BE2C (cell line): Measurements from ENCODE around the gene HMG20A.

Experiments
- DNase-seq: peaks from one replicate; pipeline ENCODE4 v3.0.0-alpha.2; 2020
- H3K27me3 ChIP-seq: fragments of 250-450 bp; sonication (Bioruptor Pico); 2 replicates; pipeline ENCODE4 v1.5.1; 2020; ENCODE audit warnings: mild to moderate bottlenecking
- H3K36me3 ChIP-seq: fragments of 250-450 bp; sonication (Bioruptor Pico); 2 replicates; pipeline ENCODE4 v1.5.1; 2020; ENCODE audit warnings: mild to moderate bottlenecking
- H3K4me1 ChIP-seq: fragments of 250-450 bp; sonication (Bioruptor Pico); 2 replicates; pipeline ENCODE4 v1.5.1; 2020
- H3K4me3 ChIP-seq: 2 replicates; pipeline ENCODE4 v1.5.1; 2011; ENCODE audit warnings: low read depth, low read length
- H3K9me3 ChIP-seq: fragments of 250-450 bp; sonication (Bioruptor Pico); 2 replicates; pipeline ENCODE4 v1.5.1; 2020
- TF ChIP-seq, protein P1 (sequence below): IDR thresholded peaks from 2 replicates; pipeline ENCODE4 v1.5.1; 2012; ENCODE audit warnings: mild to moderate bottlenecking, low read depth, low read length

The HMG20A gene

DNA sequence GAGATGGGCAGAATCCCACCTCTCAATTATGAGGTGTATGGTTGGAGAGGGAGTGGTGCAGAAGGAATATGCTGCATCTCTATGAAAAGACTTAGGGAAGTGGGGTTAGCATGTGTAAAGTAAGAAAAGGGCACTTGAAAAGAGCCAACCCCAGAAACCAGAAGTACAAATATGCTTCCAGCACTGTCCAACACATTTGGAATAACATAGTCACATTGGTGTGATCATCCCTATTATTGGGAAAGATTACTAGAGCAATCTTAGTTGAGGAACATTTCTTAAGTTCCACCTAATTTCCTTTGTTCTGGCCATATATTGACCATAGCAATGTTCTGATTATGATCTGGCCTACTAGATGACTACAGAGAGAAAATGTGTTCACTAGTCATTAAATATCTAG lies 34.3 kb downstream of the HMG20A start:
- H3K36me3 ChIP-seq: peaks cover 11% of the 10 kb centered on the region; the same call in 1 of the 2 replicates
- no peak overlapping the region for H3K4me3 ChIP-seq
- DNase-seq: no peak
- H3K27me3 ChIP-seq: no peaks in the 10 kb centered on the region
- peaks cover 16% of the 10 kb centered on the region for H3K4me1 ChIP-seq
- no peaks in the 10 kb centered on the region for H3K9me3 ChIP-seq
- TF ChIP-seq, protein P1, sequence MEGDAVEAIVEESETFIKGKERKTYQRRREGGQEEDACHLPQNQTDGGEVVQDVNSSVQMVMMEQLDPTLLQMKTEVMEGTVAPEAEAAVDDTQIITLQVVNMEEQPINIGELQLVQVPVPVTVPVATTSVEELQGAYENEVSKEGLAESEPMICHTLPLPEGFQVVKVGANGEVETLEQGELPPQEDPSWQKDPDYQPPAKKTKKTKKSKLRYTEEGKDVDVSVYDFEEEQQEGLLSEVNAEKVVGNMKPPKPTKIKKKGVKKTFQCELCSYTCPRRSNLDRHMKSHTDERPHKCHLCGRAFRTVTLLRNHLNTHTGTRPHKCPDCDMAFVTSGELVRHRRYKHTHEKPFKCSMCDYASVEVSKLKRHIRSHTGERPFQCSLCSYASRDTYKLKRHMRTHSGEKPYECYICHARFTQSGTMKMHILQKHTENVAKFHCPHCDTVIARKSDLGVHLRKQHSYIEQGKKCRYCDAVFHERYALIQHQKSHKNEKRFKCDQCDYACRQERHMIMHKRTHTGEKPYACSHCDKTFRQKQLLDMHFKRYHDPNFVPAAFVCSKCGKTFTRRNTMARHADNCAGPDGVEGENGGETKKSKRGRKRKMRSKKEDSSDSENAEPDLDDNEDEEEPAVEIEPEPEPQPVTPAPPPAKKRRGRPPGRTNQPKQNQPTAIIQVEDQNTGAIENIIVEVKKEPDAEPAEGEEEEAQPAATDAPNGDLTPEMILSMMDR: no peak

DNA sequence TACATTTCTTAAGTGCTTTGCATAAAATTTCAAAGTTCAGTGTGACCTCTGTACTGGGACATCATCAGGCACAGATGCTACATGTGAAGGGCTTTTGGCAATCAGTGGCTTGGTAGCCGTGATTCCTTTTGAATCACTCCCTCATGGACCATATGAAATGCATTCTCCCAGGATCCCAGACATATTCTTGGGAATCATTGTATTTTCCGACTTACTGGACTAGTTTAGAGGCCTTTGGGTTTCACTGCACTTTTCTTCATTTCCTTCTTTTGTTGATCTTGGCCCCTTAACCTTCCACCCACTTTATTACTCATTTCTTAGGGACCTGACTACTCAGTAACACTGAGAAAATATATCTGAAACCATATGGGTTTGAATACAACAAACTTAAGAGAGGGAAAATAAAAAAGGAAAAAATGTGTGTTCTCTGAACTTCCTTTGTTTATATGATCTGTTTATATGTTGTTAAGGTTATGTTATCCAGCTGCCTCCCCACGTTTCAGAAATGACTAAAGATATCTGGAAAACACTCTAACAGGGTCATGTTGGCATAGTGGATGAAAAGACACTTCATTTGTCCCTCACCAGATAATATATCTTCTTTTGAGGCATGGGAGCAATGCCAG lies 35.1 kb downstream of the HMG20A start:
- no peaks in the 10 kb centered on the region for H3K27me3 ChIP-seq
- no peaks in the 10 kb centered on the region for H3K9me3 ChIP-seq
- no peak for DNase-seq
- H3K4me3 ChIP-seq: no peak overlapping the region
- H3K36me3 ChIP-seq: peaks cover 13% of the 10 kb centered on the region; the same call in 1 of the 2 replicates
- TF ChIP-seq, protein P1: no peak
- peaks cover 16% of the 10 kb centered on the region for H3K4me1 ChIP-seq

DNA sequence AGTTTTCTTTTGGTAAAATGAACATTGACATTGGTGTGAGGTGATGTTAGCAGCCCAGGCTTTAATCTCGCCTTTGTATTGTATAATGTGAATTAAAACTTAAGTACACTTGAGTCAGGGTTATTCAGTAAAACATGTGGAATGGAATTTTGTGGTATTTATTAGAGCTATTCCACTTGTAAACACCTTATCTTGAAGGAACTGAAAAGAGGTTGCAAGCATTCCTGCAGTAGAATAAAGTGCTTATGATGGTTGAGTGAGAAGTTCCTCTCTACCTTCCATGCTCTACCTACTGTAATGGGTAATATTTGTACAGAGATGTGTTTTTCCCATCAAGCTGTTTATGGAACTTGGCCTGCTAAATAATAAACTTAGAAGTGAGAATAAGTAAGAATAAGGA lies 36.1 kb downstream of the HMG20A start:
- no peaks in the 10 kb centered on the region for H3K9me3 ChIP-seq
- no peak for DNase-seq
- no peak overlapping the region for H3K4me3 ChIP-seq
- H3K27me3 ChIP-seq: no peaks in the 10 kb centered on the region
- H3K36me3 ChIP-seq: peaks cover 13% of the 10 kb centered on the region; the same call in 1 of the 2 replicates
- TF ChIP-seq, protein P1: no peak
- H3K4me1 ChIP-seq: peaks cover 16% of the 10 kb centered on the region

DNA sequence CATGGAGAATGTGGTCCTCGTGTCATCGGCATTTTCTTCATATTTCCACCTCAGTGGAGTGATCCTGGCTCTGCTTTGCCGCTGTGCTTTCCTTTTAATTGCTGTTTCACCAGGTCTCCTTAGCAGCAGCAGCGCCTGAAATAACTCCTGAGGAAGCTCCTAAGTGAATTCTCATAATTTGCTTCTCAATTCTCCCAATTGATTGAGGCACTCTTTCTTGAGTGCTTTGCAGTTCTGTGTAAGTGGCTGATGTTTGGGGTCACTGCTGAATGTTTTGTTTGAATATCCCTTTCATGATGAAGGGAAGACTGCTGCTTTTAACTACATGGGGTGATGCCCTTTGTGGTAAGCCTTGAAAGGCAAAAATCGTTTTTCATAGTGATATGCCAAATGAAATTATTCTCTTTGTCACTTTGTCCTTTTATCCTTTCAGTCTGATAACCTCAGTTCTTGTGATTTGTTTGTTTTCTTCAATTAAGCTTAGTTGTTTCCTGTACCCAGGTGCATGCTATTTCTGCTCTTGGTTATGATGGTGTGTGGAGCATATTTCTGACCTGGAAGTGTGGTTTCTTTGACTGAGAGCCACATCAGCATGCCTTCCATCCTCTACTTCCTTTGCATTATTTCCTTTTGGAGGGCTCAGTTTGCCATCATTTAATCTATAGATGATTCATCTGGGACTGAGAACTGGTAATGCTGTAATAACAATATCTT lies 36.7 kb downstream of the HMG20A start:
- no peak overlapping the region for H3K4me3 ChIP-seq
- no peak for DNase-seq
- TF ChIP-seq, protein P1: no peak
- no peaks in the 10 kb centered on the region for H3K27me3 ChIP-seq
- H3K9me3 ChIP-seq: no peaks in the 10 kb centered on the region
- peaks cover 16% of the 10 kb centered on the region for H3K4me1 ChIP-seq
- peaks cover 13% of the 10 kb centered on the region; the same call in 1 of the 2 replicates for H3K36me3 ChIP-seq

DNA sequence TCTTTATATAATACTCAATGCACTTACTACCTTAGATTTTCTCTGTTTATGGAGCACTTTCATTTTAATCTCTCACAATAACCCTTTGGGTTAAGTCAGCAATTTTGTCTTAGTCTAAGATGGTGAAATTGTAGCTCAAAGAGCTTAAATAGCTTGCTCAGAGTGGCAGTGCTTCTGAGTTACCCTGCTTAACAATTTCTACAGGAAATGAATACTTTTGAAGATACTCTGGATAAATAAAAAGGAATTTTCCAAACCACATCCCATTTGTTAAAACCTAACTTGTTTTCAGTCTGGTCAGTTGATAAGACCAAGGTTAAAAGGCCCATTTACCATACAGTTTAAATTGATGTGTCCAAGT lies 37.2 kb downstream of the HMG20A start:
- TF ChIP-seq, protein P1: no peak
- DNase-seq: no peak
- no peaks in the 10 kb centered on the region for H3K27me3 ChIP-seq
- no peak overlapping the region for H3K4me3 ChIP-seq
- peaks cover 16% of the 10 kb centered on the region for H3K4me1 ChIP-seq
- H3K9me3 ChIP-seq: no peaks in the 10 kb centered on the region
- H3K36me3 ChIP-seq: peaks cover 13% of the 10 kb centered on the region; the same call in 1 of the 2 replicates

DNA sequence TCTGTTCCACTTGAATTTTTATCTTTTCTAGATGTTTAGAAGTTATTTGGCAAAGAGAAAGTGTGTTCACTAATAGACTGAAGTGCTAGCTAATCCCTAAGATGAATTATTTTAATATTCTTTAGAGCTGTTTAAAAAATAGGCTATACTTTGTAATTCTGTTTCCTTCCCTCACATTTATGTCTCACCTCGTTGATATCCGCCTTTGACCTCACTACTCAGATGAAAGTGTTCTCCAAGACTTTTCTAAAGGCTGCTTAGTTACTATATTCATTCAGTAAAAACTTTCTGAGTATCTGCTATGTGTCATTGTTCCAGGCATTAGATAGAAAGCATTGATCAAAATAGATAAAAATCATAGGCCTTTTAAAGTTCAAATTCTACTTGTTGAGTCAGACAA lies 38.3 kb downstream of the HMG20A start:
- H3K9me3 ChIP-seq: no peaks in the 10 kb centered on the region
- DNase-seq: no peak
- no peak overlapping the region for H3K4me3 ChIP-seq
- H3K4me1 ChIP-seq: peaks cover 16% of the 10 kb centered on the region
- peaks cover 13% of the 10 kb centered on the region for H3K36me3 ChIP-seq
- TF ChIP-seq, protein P1: no peak
- no peaks in the 10 kb centered on the region for H3K27me3 ChIP-seq
